GM21528 (cell line): ENCODE measurements around the gene KRTAP10-10.
"Not testable (repeated sequence)": the region's sequence is repeated elsewhere in the genome, so short reads cannot be mapped to it uniquely, and the experiment has no call there.

Source experiments
- ATAC-seq: cut with Tn5 transposase; IDR thresholded peaks from one replicate; pipeline ENCODE4 v1.9.1; 2021; ENCODE audit warnings: mild to moderate bottlenecking, moderate library complexity; ENCODE audit not compliant: unreplicated experiment, low FRiP score

The KRTAP10-10 gene

GRCh38 chr21:44671911-44672310, 34.8 kb downstream of the KRTAP10-10 start:
- ATAC-seq: no peak

- ATAC-seq: no peak
Measured at GRCh38 chr21:44677881-44678280, 40.7 kb downstream of the KRTAP10-10 start.

- no peak for ATAC-seq
Measured at GRCh38 chr21:44681152-44681551, 44.0 kb downstream of the KRTAP10-10 start.

- ATAC-seq: no peak
Measured at GRCh38 chr21:44681861-44682579, 44.9 kb downstream of the KRTAP10-10 start, which contains the start of gene KRTAP12-1. Gene KRTAP12-1 (minus strand): TSS chr21:44682163. CDS start chr21:44682123, 40 bp downstream.

GRCh38 chr21:44682580-44683151, 45.5 kb downstream of the KRTAP10-10 start:
- ATAC-seq: no peak

GRCh38 chr21:44684077-44684476, 46.9 kb downstream of the KRTAP10-10 start:
- no peak for ATAC-seq

GRCh38 chr21:44684483-44684882, 47.3 kb downstream of the KRTAP10-10 start:
- ATAC-seq: no peak

GRCh38 chr21:44685050-44685449, 47.9 kb downstream of the KRTAP10-10 start:
- not testable (repeated sequence) for ATAC-seq

GRCh38 chr21:44686000-44686781, 49.0 kb downstream of the KRTAP10-10 start:
- no peak for ATAC-seq

- ATAC-seq: no peak
Measured at GRCh38 chr21:44686843-44687561, 49.8 kb downstream of the KRTAP10-10 start.

GRCh38 chr21:44687671-44688070, 50.5 kb downstream of the KRTAP10-10 start:
- ATAC-seq: no peak
